ENCODE data around the gene TMEM131L. TPM values are rescaled to one million over a fixed set of nuclear protein-coding genes. Genes with fewer than 3 reads are reported as not detected.

TMEM131L gene
- total and polyA plus RNA-seq, 8 donors, result 2.4 to 40.0 (median 13.6) TPM

DNA sequence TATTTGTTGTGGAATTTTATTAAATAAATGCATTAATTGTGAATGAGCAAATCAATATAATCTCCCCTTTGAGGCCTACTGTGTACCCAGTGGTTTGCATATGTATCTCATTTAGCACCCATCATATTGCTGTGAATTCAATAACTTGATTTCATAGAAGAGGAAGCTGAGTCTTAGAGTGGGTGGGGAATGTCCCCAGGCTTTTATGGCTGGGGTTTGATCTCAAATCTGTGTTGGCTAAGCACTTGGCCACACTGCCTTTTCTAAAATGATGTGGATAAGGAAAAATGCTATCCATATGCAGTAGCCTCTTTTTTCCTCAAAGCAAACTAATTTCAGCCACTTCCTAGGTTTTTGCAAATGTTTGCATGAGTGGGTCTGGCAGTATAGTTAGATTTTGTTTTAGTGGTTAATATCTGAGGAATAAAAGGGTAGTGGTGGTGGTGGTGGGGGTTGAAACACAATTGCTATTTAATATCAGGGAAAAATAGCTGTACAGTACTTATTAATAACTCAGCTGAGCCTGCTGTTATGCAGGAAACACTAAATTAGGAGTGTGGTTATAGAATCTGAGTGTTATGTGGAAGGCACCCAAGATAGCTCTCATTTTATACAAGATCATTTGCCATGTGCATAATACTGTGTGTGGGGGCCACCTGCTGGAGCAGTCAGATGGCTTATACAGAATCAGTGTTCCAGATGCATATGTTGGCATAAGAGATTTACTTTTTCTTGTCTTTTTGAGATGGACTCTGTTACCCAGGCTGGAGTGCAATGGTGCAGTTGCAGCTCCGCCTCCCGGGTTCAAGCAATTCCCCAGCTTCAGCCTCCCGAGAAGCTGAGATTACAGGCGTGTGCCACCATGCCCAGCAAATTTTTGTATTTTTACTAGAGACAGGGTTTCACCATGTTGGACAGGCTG, 108.0 kb downstream of the TMEM131L start:
- intact Hi-C loops (cut with DNase I; ENCODE audit: low total_unique reads), result loop anchor here (10.0 kb wide), 2 partner anchors 109 to 139 kb away; partner anchors contain the start of gene TMEM131L
- no peaks in the 10 kb centered on the region for H3K36me3 ChIP-seq
- H3K27me3 ChIP-seq, result no peaks in the 10 kb centered on the region
- 70 to 79% (median 75%) methylated on average over 4 of the region's 4 CpGs for WGBS, 5 donors
- no peaks in the 10 kb centered on the region for H3K9me3 ChIP-seq
- peak; percentile 67 to 93 for DNase-seq
- peaks cover 0 to 45% (median 17%) of the 10 kb centered on the region in 4 donors for H3K4me1 ChIP-seq
- peak overlapping the region in 1 of 5 donors; percentile 39 for H3K27ac ChIP-seq
- no peak for TF ChIP-seq EP300 (IDR thresholded peaks at IDR 0.05)
- peak in 1 of 3 donors; percentile 60 for TF ChIP-seq POLR2AphosphoS5 (IDR thresholded peaks at IDR 0.05)
- peak in 5 of 7 experiments; percentile 41 to 75 (median 60) for TF ChIP-seq CTCF (IDR thresholded peaks at IDR 0.05)
- no peak overlapping the region for H3K4me3 ChIP-seq

GRCh38 chr4:153576443-153576774, 110.2 kb downstream of the TMEM131L start:
- DNase-seq, result no peak
- no peak overlapping the region for H3K27ac ChIP-seq
- H3K9me3 ChIP-seq, result no peaks in the 10 kb centered on the region
- intact Hi-C loops (cut with DNase I; ENCODE audit: low total_unique reads), result loop anchor here (5.0 to 10.0 kb wide), 3 partner anchors 112 to 234 kb away; partner anchors contain the start of genes MND1 and TMEM131L
- WGBS, 5 donors, result 42 to 51% (median 45%) methylated on average over 2 of the region's 2 CpGs
- no peaks in the 10 kb centered on the region for H3K27me3 ChIP-seq
- H3K36me3 ChIP-seq, result peaks cover 0 to 7% (median 7%) of the 10 kb centered on the region in 4 donors
- no peak overlapping the region for H3K4me3 ChIP-seq
- TF ChIP-seq POLR2AphosphoS5 (IDR thresholded peaks at IDR 0.05), result no peak
- TF ChIP-seq CTCF (IDR thresholded peaks at IDR 0.05), result peak in 1 of 7 experiments; percentile 4
- peaks cover 0 to 45% (median 17%) of the 10 kb centered on the region in 4 donors for H3K4me1 ChIP-seq

DNA sequence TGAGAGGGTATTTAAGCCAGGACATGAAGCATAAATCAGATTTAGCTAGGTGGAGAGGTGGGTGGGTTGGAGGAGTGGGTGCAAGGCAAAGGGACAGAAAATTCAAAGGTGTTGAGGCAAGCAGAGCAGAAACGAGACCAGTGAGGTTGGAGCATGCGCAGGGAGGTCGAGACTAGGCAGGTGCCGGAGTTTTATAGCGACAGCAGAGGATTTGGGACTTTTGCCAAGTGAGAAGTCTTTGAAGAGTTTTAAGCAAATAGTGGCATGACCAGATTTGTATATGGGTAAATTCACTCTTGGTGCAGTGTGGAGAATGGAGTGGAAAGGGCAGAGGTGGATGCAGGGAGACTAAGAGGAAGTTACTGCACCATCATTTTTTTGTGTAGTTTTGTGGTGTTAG, 110.9 kb downstream of the TMEM131L start:
- Histone ChIP-seq H3K4me1 (peaks cover 0 to 45% (median 17%) of the 10 kb centered on the region in 4 donors), H3K9me3 (no peaks in the 10 kb centered on the region), H3K4me3 (no peak overlapping the region), H3K27ac (no peak overlapping the region), H3K27me3 (no peaks in the 10 kb centered on the region), H3K36me3 (peaks cover 0 to 12% (median 10%) of the 10 kb centered on the region in 4 donors)
- intact Hi-C loops (cut with DNase I; ENCODE audit: low total_unique reads), result loop anchor here (5.0 to 10.0 kb wide), 3 partner anchors 112 to 235 kb away; partner anchors contain the start of genes MND1 and TMEM131L
- TF ChIP-seq EP300 (IDR thresholded peaks at IDR 0.05) (no peak), POLR2A (IDR thresholded peaks at IDR 0.05) (no peak), POLR2AphosphoS5 (IDR thresholded peaks at IDR 0.05) (no peak), CTCF (IDR thresholded peaks at IDR 0.05) (no peak)
- no peak for DNase-seq
- WGBS, 5 donors, result 44 to 66% (median 56%) methylated on average over 5 of the region's 5 CpGs

GRCh38 chr4:153579410-153579809, 113.2 kb downstream of the TMEM131L start:
- 84 to 96% (median 91%) methylated on average over 4 of the region's 4 CpGs for WGBS, 5 donors
- H3K36me3 ChIP-seq, result peaks cover 0 to 33% (median 21%) of the 10 kb centered on the region in 4 donors

More at GRCh38 chr4:153579410-153579809, 113.2 kb downstream of the TMEM131L start:
- DNase-seq, result no peak
- intact Hi-C loops (cut with DNase I; ENCODE audit: low total_unique reads), result loop anchor here (5.0 to 10.0 kb wide), 3 partner anchors 115 to 237 kb away; partner anchors contain the start of genes MND1 and TMEM131L
- Histone ChIP-seq H3K27ac (no peak overlapping the region), H3K27me3 (no peaks in the 10 kb centered on the region), H3K4me1 (peaks cover 0 to 31% (median 8%) of the 10 kb centered on the region in 4 donors), H3K9me3 (no peaks in the 10 kb centered on the region), H3K4me3 (no peak overlapping the region)
- TF ChIP-seq EP300 (IDR thresholded peaks at IDR 0.05) (no peak), CTCF (IDR thresholded peaks at IDR 0.05) (no peak), POLR2AphosphoS5 (IDR thresholded peaks at IDR 0.05) (no peak), POLR2A (IDR thresholded peaks at IDR 0.05) (no peak)
